Mucosa of descending colon (tissue), 3 donors: ENCODE results near the gene IPMK. TPM values are rescaled to one million over a fixed set of nuclear protein-coding genes. Genes with fewer than 3 reads are reported as not detected.
"Not testable (repeated sequence)": the region's sequence is repeated elsewhere in the genome, so short reads cannot be mapped to it uniquely, and the experiment has no call there.

ENCODE experiments used
- ATAC-seq: fragments of 200-7000 bp; cut with Tn5 transposase; one replicate; pipeline ENCODE4 v1.9.1; 2020; ENCODE audit warnings: mild to moderate bottlenecking, moderate library complexity
- DNase-seq, 3 donors: peaks; one replicate each; pipeline ENCODE4 v3.0.0-alpha.2; 2020
- H3K36me3 ChIP-seq: fragments of 200-600 bp; one replicate; pipeline ENCODE4 v1.8.0; 2021; ENCODE audit warnings: low read depth, mild to moderate bottlenecking
- H3K4me1 ChIP-seq: fragments of 200-600 bp; one replicate; pipeline ENCODE4 v1.8.0; 2021; ENCODE audit warnings: low read depth, mild to moderate bottlenecking
- H3K4me3 ChIP-seq: fragments of 200-600 bp; one replicate; pipeline ENCODE4 v1.8.0; 2021; ENCODE audit warnings: mild to moderate bottlenecking
- H3K9me3 ChIP-seq: fragments of 200-600 bp; one replicate; pipeline ENCODE4 v1.8.0; 2021; ENCODE audit warnings: mild to moderate bottlenecking
- CTCF ChIP-seq: fragments of 200-600 bp; IDR thresholded peaks from one replicate; pipeline ENCODE4 v1.8.0; 2022; ENCODE audit warnings: antibody characterized with exemption, mild to moderate bottlenecking
- intact Hi-C, 2 donors: fragments of 100-400 bp; cut with DNase I in 1 of 2; cut with micrococcal nuclease in 1 of 2; formaldehyde crosslinking; loops; one replicate each; pipeline versions ENCODE4 v1.11.0 to v1.11.1; 2022; cut with DNase I, micrococcal nuclease
- total RNA-seq, 3 donors: library from RNA; stranded (reverse); fragmentation: NEBNext Ultra II Directional in 2 of 3; extraction: Animal tissue kit (Norgen Biotek cat#: 25700) in 2 of 3; gene quantifications; one replicate each; pipeline versions ENCODE4 v1.2.1 to v1.2.4, GENCODE V29; 2021 to 2023
- donor health status: DM: no; HTN: no; CAD: no; lungs with moderate emphysema.
- donor health status: DM: no; HTN: no; CAD: no.
- donor health status: DM: no; HTN: yes; CAD: no.

IPMK gene
- total RNA-seq, 3 donors from 2014 or later = 8.6 to 18.0 (median 15.3) TPM

DNA sequence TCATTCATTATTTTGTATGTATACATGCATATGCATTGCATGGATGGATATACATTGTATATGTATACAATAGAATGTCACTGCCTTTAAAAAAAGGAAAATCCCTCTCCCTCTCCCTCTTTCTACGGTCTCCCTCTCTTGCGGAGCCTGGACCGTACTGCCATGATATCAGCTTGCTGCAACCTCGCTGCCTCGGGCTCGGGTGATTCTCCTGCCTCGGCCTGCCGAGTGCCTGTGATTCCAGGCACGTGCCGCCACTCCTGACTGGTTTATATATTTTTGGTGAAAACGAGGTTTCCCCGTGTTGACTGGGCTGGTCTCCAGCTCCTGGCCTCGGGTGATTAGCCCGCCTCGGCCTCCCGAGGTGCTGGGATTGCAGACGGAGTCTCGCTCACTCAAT is 24.4 kb downstream of the IPMK start:
- DNase-seq = no peak
- ATAC-seq = no peak
- Histone ChIP-seq H3K4me3 (no peak overlapping the region), H3K36me3 (no peaks in the 10 kb centered on the region), H3K4me1 (no peaks in the 10 kb centered on the region), H3K9me3 (no peaks in the 10 kb centered on the region)
- intact Hi-C loops = no loop called here
- no peak for TF ChIP-seq CTCF

- DNase-seq = no peak
- H3K4me3 ChIP-seq = no peak overlapping the region
- ATAC-seq = no peak
- no peaks in the 10 kb centered on the region for H3K36me3 ChIP-seq
- no peaks in the 10 kb centered on the region for H3K9me3 ChIP-seq
- H3K4me1 ChIP-seq = no peaks in the 10 kb centered on the region
- TF ChIP-seq CTCF = no peak
- intact Hi-C loops = no loop called here
Observed at GRCh38 chr10:58241346-58241745, 26.3 kb downstream of the IPMK start.

GRCh38 chr10:58240531-58240930 is 27.2 kb downstream of the IPMK start:
- H3K4me3 ChIP-seq = no peak overlapping the region
- H3K36me3 ChIP-seq = no peaks in the 10 kb centered on the region
- intact Hi-C loops = no loop called here
- ATAC-seq (no peak), DNase-seq (no peak)
- no peaks in the 10 kb centered on the region for H3K4me1 ChIP-seq
- no peak for TF ChIP-seq CTCF
- H3K9me3 ChIP-seq = no peaks in the 10 kb centered on the region

DNA sequence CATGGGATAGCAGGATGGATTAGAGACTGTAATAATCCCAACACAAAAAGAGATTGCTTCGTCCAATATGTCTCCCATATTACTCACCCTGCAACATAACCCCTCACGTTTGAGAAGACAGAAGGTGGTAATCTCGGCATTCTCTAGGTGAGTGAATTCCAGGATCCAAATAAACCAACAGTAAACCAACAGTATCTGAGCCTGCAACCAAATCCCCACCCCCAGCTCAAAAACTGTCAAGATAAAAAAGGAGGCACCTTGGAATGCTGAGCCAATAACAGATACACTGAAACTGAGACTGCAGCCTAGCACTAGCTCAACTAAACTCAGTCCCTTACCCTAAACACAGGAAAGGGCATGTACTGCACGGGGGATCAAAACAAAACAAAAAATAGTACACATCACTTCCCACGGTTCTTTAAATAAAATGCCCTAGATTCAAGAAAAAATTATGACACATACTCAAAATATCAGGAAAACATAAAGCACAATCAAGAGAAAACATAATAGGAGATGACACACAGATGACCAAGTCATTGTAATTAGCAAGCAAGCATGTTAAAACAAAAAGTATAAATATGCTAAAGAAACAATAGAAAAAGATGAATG is 28.0 kb downstream of the IPMK start:
- ATAC-seq (no peak), DNase-seq (no peak)
- no peaks in the 10 kb centered on the region for H3K9me3 ChIP-seq
- no peak for TF ChIP-seq CTCF
- H3K4me1 ChIP-seq = no peaks in the 10 kb centered on the region
- no peak overlapping the region for H3K4me3 ChIP-seq
- no peaks in the 10 kb centered on the region for H3K36me3 ChIP-seq
- intact Hi-C loops = no loop called here

- intact Hi-C loops = no loop called here
- DNase-seq (no peak), ATAC-seq (no peak)
- Histone ChIP-seq H3K4me1 (no peaks in the 10 kb centered on the region), H3K36me3 (no peaks in the 10 kb centered on the region), H3K4me3 (no peak overlapping the region), H3K9me3 (no peaks in the 10 kb centered on the region)
- TF ChIP-seq CTCF = no peak
Observed at GRCh38 chr10:58237014-58237834, 30.5 kb downstream of the IPMK start.

DNA sequence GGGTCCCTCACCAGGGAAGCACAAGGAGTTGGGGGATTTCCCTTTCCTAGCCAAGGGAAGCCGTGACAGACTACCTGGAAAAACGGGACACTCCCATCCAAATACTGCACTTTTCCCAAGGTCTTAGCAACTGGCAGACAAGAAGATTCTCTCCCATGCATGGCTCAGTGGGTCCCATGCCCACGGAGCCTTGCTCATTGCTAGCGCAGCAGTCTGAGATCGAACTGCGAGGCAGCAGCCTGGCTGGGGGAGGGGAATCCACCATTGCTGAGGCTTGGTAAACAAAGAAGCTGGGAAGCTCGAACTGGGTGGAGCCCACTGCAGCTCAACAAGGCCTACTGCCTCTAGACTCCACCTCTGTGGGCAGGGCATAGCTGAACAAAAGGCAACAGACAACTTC is 37.8 kb downstream of the IPMK start:
- H3K36me3 ChIP-seq, H3K4me1 ChIP-seq, intact Hi-C loops, DNase-seq, ATAC-seq, H3K4me3 ChIP-seq, H3K9me3 ChIP-seq: not testable (repeated sequence)
